Smooth muscle cell (in vitro differentiated cells): ENCODE results near the gene GSTM2. TPM values are rescaled to one million over a fixed set of nuclear protein-coding genes. Genes with fewer than 3 reads are reported as not detected.

ENCODE experiments used
- DNase-seq: peaks from one replicate; lab custom pipeline; 2025; ENCODE audit not compliant: unreplicated experiment; lab: John Stamatoyannopoulos, UW
- H2AFZ ChIP-seq: fragments of 200-600 bp; sonication (generic); 2 replicates; pipeline ENCODE4 v1.6.0; 2016; ENCODE audit warnings: antibody characterized with exemption, low read depth, mild to moderate bottlenecking
- H3F3A ChIP-seq: fragments of 200-600 bp; sonication (generic); 2 replicates; pipeline ENCODE4 v1.6.0; 2017; ENCODE audit warnings: antibody characterized with exemption, low read depth
- H3K27ac ChIP-seq: fragments of 200-600 bp; sonication (generic); 2 replicates; pipeline ENCODE4 v1.5.1; 2016; ENCODE audit warnings: low read depth, mild to moderate bottlenecking
- H3K27me3 ChIP-seq: fragments of 200-600 bp; sonication (generic); 2 replicates; pipeline ENCODE4 v1.6.1; 2016; ENCODE audit warnings: low read depth, mild to moderate bottlenecking
- H3K36me3 ChIP-seq: fragments of 200-600 bp; sonication (generic); 2 replicates; pipeline ENCODE4 v1.5.1; 2016; ENCODE audit warnings: low read depth
- H3K4me1 ChIP-seq: fragments of 200-600 bp; sonication (generic); 2 replicates; pipeline ENCODE4 v1.5.1; 2016; ENCODE audit warnings: low read depth
- H3K4me2 ChIP-seq: fragments of 200-600 bp; sonication (generic); 2 replicates; pipeline ENCODE4 v1.6.0; 2016; ENCODE audit warnings: mild to moderate bottlenecking
- H3K4me3 ChIP-seq: fragments of 200-600 bp; sonication (generic); 2 replicates; pipeline ENCODE4 v1.5.1; 2016; ENCODE audit warnings: mild to moderate bottlenecking
- H3K79me2 ChIP-seq: fragments of 200-600 bp; sonication (generic); 2 replicates; pipeline ENCODE4 v1.6.0; 2016; ENCODE audit warnings: low read depth, mild to moderate bottlenecking
- H3K9ac ChIP-seq: fragments of 200-600 bp; sonication (generic); 2 replicates; pipeline ENCODE4 v1.6.0; 2016; ENCODE audit warnings: low read depth
- H3K9me3 ChIP-seq: fragments of 200-600 bp; sonication (generic); replicated peaks from 2 replicates; pipeline ENCODE4 v1.5.1; 2016; ENCODE audit warnings: low read depth
- H4K20me1 ChIP-seq: fragments of 200-600 bp; sonication (generic); 2 replicates; pipeline ENCODE4 v1.6.0; 2016; ENCODE audit warnings: low read depth
- CTCF ChIP-seq: fragments of 200-600 bp; sonication (generic); IDR thresholded peaks from 2 replicates; pipeline ENCODE4 v1.5.1; 2017; ENCODE audit warnings: borderline replicate concordance, mild to moderate bottlenecking, antibody characterized with exemption; ENCODE audit not compliant: insufficient read depth, poor library complexity, severe bottlenecking
- WGBS: methylation state at CpG from one replicate; pipeline ENCODE4 v1.1.7; 2016; ENCODE audit warnings: low lambda C conversion rate; 5-methylcytosine and 5-hydroxymethylcytosine counted together
- polyA plus RNA-seq: library from polyadenylated mRNA; unstranded; fragments of >200 nt; fragmentation: Nextera tagmentation; extraction: Ambion mirVana; gene quantifications from 2 replicates; pipeline ENCODE4 v1.2.1, GENCODE V29; 2016
- total RNA-seq: library from RNA; depleted of rRNA; stranded (reverse); fragments of >200 nt; gene quantifications from 2 replicates; pipeline ENCODE4 v1.2.3, GENCODE V29; 2014

The GSTM2 gene
- total and polyA plus RNA-seq, 2 experiments from 2014 or later: 30.3 to 43.8 TPM

- H3K4me2 ChIP-seq: peak overlapping the region; percentile 18
- no peak overlapping the region for H2AFZ ChIP-seq
- no peaks in the 10 kb centered on the region for H3K27me3 ChIP-seq
- H3K4me3 ChIP-seq: no peak overlapping the region
- H3K9ac ChIP-seq: no peak overlapping the region
- no peaks in the 10 kb centered on the region for H4K20me1 ChIP-seq
- no peaks in the 10 kb centered on the region for H3K79me2 ChIP-seq
- H3K27ac ChIP-seq: no peak overlapping the region
- H3F3A ChIP-seq: no peaks in the 10 kb centered on the region
- no peaks in the 10 kb centered on the region for H3K36me3 ChIP-seq
- DNase-seq: peak; percentile 50
- no peaks in the 10 kb centered on the region for H3K4me1 ChIP-seq
- peak; percentile 81 for TF ChIP-seq CTCF
- 44% methylated on average over 32 of the region's 32 CpGs for WGBS
- no peaks in the 10 kb centered on the region for H3K9me3 ChIP-seq
Observed at GRCh38 chr1:109643385-109644230, 24.2 kb upstream of the GSTM2 start.

- H3K9ac ChIP-seq: no peak overlapping the region
- no peaks in the 10 kb centered on the region for H3K27me3 ChIP-seq
- H3K4me1 ChIP-seq: no peaks in the 10 kb centered on the region
- no peaks in the 10 kb centered on the region for H3K79me2 ChIP-seq
- no peaks in the 10 kb centered on the region for H3F3A ChIP-seq
- no peak overlapping the region for H3K4me3 ChIP-seq
- no peaks in the 10 kb centered on the region for H3K36me3 ChIP-seq
- no peak overlapping the region for H3K27ac ChIP-seq
- peak overlapping the region; percentile 27 for H3K4me2 ChIP-seq
- TF ChIP-seq CTCF: no peak
- 41% methylated on average over 10 of the region's 10 CpGs for WGBS
- no peak overlapping the region for H2AFZ ChIP-seq
- no peaks in the 10 kb centered on the region for H3K9me3 ChIP-seq
- DNase-seq: no peak
- no peaks in the 10 kb centered on the region for H4K20me1 ChIP-seq
Observed at GRCh38 chr1:109644670-109645069, 23.2 kb upstream of the GSTM2 start.

DNA sequence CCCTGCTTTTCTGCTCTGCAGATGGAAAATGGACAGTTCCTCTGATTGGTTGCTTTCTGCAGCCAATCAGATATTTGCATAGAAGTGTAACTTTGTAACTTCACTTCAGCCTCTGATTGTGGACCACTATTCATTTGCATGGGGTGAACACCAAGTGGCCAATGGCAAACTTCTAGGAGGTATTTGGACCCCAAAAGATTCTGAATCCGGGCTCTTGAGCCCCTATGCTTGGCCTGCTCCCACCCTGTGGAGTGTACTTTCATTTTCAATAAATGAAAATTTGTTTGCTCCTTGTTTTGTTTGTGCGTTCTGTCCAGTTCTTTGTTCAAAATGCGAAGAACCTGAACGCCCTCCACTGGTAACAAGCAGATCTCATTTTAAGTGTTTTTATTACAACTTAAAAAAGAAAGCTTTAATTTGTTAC is 18.4 kb upstream of the GSTM2 start:
- 83% methylated on average over 4 of the region's 4 CpGs for WGBS
- H2AFZ ChIP-seq: no peak overlapping the region
- no peaks in the 10 kb centered on the region for H4K20me1 ChIP-seq
- no peaks in the 10 kb centered on the region for H3F3A ChIP-seq
- no peak overlapping the region for H3K27ac ChIP-seq
- DNase-seq: no peak
- no peaks in the 10 kb centered on the region for H3K4me1 ChIP-seq
- peaks cover 16% of the 10 kb centered on the region for H3K27me3 ChIP-seq
- H3K4me2 ChIP-seq: peak overlapping the region; percentile 55
- no peaks in the 10 kb centered on the region for H3K36me3 ChIP-seq
- H3K4me3 ChIP-seq: no peak overlapping the region
- peak; percentile 11 for TF ChIP-seq CTCF
- H3K79me2 ChIP-seq: no peaks in the 10 kb centered on the region
- H3K9ac ChIP-seq: no peak overlapping the region
- H3K9me3 ChIP-seq: no peaks in the 10 kb centered on the region

- no peaks in the 10 kb centered on the region for H3F3A ChIP-seq
- H3K4me1 ChIP-seq: no peaks in the 10 kb centered on the region
- no peak for DNase-seq
- no peaks in the 10 kb centered on the region for H3K9me3 ChIP-seq
- peaks cover 16% of the 10 kb centered on the region for H3K27me3 ChIP-seq
- no peak overlapping the region for H3K27ac ChIP-seq
- H3K36me3 ChIP-seq: no peaks in the 10 kb centered on the region
- H2AFZ ChIP-seq: no peak overlapping the region
- no peak overlapping the region for H3K9ac ChIP-seq
- H3K4me3 ChIP-seq: no peak overlapping the region
- H3K4me2 ChIP-seq: no peak overlapping the region
- H3K79me2 ChIP-seq: no peaks in the 10 kb centered on the region
- no peak for TF ChIP-seq CTCF
- H4K20me1 ChIP-seq: no peaks in the 10 kb centered on the region
- WGBS: 95% methylated on average over 3 of the region's 3 CpGs
Observed at GRCh38 chr1:109650609-109651008, 17.2 kb upstream of the GSTM2 start.
